ENCODE data around the gene MYBPH. TPM values are rescaled to one million over a fixed set of nuclear protein-coding genes. Genes with fewer than 3 reads are reported as not detected.
A peak's percentile ranks its signal among the peaks of the same experiment; 100 is the strongest.

Gene MYBPH
- total RNA-seq, 4 donors from 2014 or later, result not detected

DNA sequence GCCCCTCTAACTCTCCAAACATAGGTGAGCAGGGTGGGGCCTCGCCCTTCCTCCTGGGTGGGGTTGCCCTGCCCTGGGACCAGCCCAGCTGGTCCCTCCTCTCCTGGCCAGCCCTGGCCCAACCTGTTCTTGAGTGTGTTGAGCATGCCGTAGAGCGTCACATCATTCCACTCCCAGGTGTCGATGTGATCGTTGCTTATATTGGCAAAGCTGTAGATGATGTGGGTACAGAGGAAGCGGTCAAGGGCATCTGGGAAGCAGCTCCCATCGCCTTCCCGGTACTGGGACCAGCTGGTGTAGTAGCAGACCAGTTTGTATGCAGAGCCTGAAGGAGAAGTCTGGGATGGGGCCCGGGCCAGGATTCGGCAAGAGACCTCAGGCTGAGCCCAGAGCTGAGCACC is 9.4 kb upstream of the MYBPH start:
- Histone ChIP-seq H3K36me3 (no peaks in the 10 kb centered on the region), H3K27me3 (no peaks in the 10 kb centered on the region), H3K4me3 (no peak overlapping the region), H3K9me3 (no peaks in the 10 kb centered on the region), H3K27ac (peak overlapping the region in 3 of 4 donors; percentile 41 to 62 (median 48)), H3K4me1 (peaks cover 25 to 40% (median 27%) of the 10 kb centered on the region in 3 donors)
- DNase-seq, result no peak
- 67 to 79% methylated on average over 2 to 4 of the region's 10 CpGs for WGBS, 2 donors
- TF ChIP-seq, protein P1, sequence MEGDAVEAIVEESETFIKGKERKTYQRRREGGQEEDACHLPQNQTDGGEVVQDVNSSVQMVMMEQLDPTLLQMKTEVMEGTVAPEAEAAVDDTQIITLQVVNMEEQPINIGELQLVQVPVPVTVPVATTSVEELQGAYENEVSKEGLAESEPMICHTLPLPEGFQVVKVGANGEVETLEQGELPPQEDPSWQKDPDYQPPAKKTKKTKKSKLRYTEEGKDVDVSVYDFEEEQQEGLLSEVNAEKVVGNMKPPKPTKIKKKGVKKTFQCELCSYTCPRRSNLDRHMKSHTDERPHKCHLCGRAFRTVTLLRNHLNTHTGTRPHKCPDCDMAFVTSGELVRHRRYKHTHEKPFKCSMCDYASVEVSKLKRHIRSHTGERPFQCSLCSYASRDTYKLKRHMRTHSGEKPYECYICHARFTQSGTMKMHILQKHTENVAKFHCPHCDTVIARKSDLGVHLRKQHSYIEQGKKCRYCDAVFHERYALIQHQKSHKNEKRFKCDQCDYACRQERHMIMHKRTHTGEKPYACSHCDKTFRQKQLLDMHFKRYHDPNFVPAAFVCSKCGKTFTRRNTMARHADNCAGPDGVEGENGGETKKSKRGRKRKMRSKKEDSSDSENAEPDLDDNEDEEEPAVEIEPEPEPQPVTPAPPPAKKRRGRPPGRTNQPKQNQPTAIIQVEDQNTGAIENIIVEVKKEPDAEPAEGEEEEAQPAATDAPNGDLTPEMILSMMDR (IDR thresholded peaks at IDR 0.05), result no peak
- TF ChIP-seq POLR2A (IDR thresholded peaks at IDR 0.05), result no peak
- intact Hi-C loops (cut with DNase I), result no loop called here

DNA sequence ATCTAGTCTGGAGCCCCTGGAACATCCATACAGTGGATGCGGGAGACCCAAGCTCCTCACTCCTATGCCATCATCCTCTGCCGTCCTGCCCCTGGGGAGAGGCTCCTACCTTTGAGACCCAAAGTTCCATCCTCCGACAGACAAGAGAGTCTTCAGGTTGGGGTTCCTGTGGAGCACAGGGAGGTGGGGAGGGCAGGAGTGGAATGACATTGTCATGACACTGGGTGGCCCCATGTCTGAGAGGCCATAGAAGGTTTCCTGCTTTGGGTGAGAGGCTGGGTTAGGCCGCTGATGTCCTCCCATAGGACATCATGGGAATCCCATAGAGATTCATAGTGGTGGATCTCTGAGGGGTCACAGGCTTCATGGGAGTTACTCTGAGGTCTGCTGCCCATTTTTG is 8.8 kb upstream of the MYBPH start:
- 100% methylated on average over 1 of the region's 4 CpGs; no CpG with 5 or more reads in 1 of the 2 donors for WGBS, 2 donors
- no peak for DNase-seq
- Histone ChIP-seq H3K4me1 (peaks cover 25 to 40% (median 27%) of the 10 kb centered on the region in 3 donors), H3K27me3 (no peaks in the 10 kb centered on the region), H3K4me3 (no peak overlapping the region), H3K9me3 (no peaks in the 10 kb centered on the region), H3K27ac (peak overlapping the region in 1 of 4 donors; percentile 14), H3K36me3 (no peaks in the 10 kb centered on the region)
- TF ChIP-seq POLR2A (IDR thresholded peaks at IDR 0.05), result no peak
- TF ChIP-seq, protein P1 (IDR thresholded peaks at IDR 0.05), result peak in 1 of 6 experiments; percentile 8
- intact Hi-C loops (cut with DNase I), result no loop called here

- H3K4me1 ChIP-seq, result peaks cover 25 to 40% (median 27%) of the 10 kb centered on the region in 3 donors
- no peak overlapping the region for H3K4me3 ChIP-seq
- no peak for DNase-seq
These were observed 8.2 kb upstream of the MYBPH start for GRCh38 chr1:203183828-203184227.

DNA sequence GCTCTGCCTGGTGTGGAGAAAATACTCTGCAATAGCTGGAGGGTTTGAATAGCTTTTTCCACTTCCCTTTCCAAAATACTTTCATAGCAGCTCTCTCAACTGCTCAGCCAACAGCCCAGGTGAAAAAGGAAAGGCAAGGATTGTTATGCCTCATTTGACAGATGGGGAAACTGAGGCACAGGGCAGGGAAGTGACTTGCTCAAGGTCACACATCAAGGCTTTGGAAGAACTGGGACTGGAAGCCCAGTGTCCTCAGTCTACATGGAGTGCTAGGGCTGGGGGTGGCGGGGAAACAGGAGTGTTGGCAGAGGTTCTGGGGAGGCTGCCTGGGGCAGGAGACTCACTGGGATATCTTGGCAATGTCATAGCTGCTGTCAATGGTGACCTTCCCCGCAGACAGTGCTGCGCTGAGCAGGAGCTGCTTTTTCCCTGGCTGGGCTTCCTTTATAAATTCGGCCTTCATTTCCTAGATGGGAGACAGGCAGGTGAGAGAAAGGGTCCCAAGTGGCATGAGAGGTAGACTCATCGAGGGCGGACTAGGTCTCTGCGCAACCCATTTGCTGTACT is 6.8 kb upstream of the MYBPH start:
- no peaks in the 10 kb centered on the region for H3K27me3 ChIP-seq
- no peak for TF ChIP-seq POLR2A (IDR thresholded peaks at IDR 0.05)
- TF ChIP-seq, protein P1 (IDR thresholded peaks at IDR 0.05), result no peak
- intact Hi-C loops (cut with DNase I), result no loop called here
- 85 to 88% methylated on average over 4 to 6 of the region's 7 CpGs for whole genome bisulfite sequencing, 2 donors
- peaks cover 25 to 37% (median 25%) of the 10 kb centered on the region in 3 donors for H3K4me1 ChIP-seq
- no peaks in the 10 kb centered on the region for H3K9me3 ChIP-seq
- H3K4me3 ChIP-seq, result no peak overlapping the region
- no peaks in the 10 kb centered on the region for H3K36me3 ChIP-seq
- DNase-seq, result no peak
- no peak overlapping the region for H3K27ac ChIP-seq

More at GRCh38 chr1:203183828-203184227, 8.2 kb upstream of the MYBPH start:
- no peaks in the 10 kb centered on the region for H3K9me3 ChIP-seq
- 66 to 90% methylated on average over 2 of the region's 2 CpGs for WGBS, 2 donors
- no peaks in the 10 kb centered on the region for H3K36me3 ChIP-seq
- H3K27me3 ChIP-seq, result no peaks in the 10 kb centered on the region
- intact Hi-C loops (cut with DNase I), result no loop called here
- H3K27ac ChIP-seq, result no peak overlapping the region
- TF ChIP-seq POLR2A (IDR thresholded peaks at IDR 0.05), result no peak
- TF ChIP-seq, protein P1 (IDR thresholded peaks at IDR 0.05), result no peak

DNA sequence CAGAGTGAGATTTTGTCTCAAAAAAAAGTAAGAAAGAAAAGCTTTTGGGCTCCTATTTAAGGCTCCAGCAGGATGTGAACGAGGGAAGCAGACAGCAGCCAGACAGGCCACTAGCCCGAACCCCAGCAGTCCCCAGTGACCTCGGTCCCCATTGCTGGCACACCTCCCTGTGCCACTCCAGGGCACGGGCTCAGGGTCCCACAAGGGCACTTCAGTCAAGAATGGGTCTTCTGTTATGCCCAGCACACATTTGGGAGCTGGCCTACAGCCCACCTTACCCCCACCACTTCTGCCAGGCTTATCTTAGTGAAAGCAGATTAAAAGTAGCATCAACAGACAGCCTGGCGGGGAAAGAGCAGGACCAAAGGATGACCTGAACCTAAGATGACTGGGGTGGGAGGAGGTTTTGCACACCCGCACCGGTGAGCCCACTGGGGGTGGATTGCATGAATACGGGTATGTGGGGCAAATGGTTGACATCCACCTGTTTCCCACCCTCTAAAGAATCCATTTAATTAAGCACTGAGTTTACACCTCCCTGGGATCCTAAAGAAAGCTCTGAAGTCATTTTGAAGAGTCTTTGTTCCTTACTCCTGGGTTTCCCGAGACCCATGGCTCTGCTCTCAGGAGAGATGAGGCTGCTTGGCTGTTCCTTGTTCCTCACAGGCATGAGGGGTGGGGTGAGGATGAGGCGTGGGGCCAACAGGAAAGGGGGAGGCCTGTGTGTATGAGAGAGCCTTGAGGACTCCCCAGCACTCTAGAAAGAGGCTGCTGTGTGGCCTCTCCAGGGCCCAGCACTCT is 6.2 kb upstream of the MYBPH start:
- TF ChIP-seq, protein P1 (IDR thresholded peaks at IDR 0.05), result no peak
- TF ChIP-seq POLR2A (IDR thresholded peaks at IDR 0.05), result no peak
- no peak overlapping the region for H3K4me3 ChIP-seq
- H3K36me3 ChIP-seq, result no peaks in the 10 kb centered on the region
- 79 to 86% methylated on average over 7 to 8 of the region's 10 CpGs for WGBS, 2 donors
- no peak for DNase-seq
- no peaks in the 10 kb centered on the region for H3K27me3 ChIP-seq
- no peak overlapping the region for H3K27ac ChIP-seq
- H3K4me1 ChIP-seq, result peaks cover 22 to 37% (median 22%) of the 10 kb centered on the region in 3 donors
- intact Hi-C loops (cut with DNase I), result no loop called here
- no peaks in the 10 kb centered on the region for H3K9me3 ChIP-seq
